Endometrium (tissue), 2 donors: ENCODE measurements around the gene LAMP2.
A peak's percentile ranks its signal among the peaks of the same experiment; 100 is the strongest.
"Not testable (repeated sequence)": the region's sequence is repeated elsewhere in the genome, so short reads cannot be mapped to it uniquely, and the experiment has no call there.

Experiments
- FAIRE-seq: peaks from 2 replicates; lab custom pipeline; 2012; peaks lifted over from hg19 to GRCh38; lab: Jason Lieb, UNC
- donor health status: control.
- donor health status: control.

LAMP2 gene

GRCh38 chrX:120468825-120469525 lies at the start of gene LAMP2:
Gene LAMP2, minus strand, starts transcription at chrX:120469296. Its CDS starts 127 bp downstream, at chrX:120469169.
- FAIRE-seq: no peak

GRCh38 chrX:120517936-120518335 lies 48.8 kb upstream of the LAMP2 start:
- FAIRE-seq: no peak

GRCh38 chrX:120514236-120514635 lies 45.1 kb upstream of the LAMP2 start:
- FAIRE-seq: no peak

- FAIRE-seq: no peak
Measured at GRCh38 chrX:120512627-120513026, 43.5 kb upstream of the LAMP2 start.

GRCh38 chrX:120512222-120512621 lies 43.1 kb upstream of the LAMP2 start:
- FAIRE-seq: no peak

- no peak for FAIRE-seq
Measured at GRCh38 chrX:120504569-120504968, 35.5 kb upstream of the LAMP2 start.

- no peak for FAIRE-seq
Measured at GRCh38 chrX:120499301-120500072, 30.4 kb upstream of the LAMP2 start.

- not testable (repeated sequence) for FAIRE-seq
Measured at GRCh38 chrX:120490119-120490518, 21.0 kb upstream of the LAMP2 start.

GRCh38 chrX:120486786-120487185 lies 17.7 kb upstream of the LAMP2 start:
- FAIRE-seq: no peak

- FAIRE-seq: peak; percentile 72
Measured at GRCh38 chrX:120485638-120486520, 16.8 kb upstream of the LAMP2 start.

GRCh38 chrX:120485315-120485637 lies 16.2 kb upstream of the LAMP2 start:
- FAIRE-seq: no peak

GRCh38 chrX:120477453-120477852 lies 8.4 kb upstream of the LAMP2 start:
- FAIRE-seq: no peak

GRCh38 chrX:120476714-120477113 lies 7.6 kb upstream of the LAMP2 start:
- no peak for FAIRE-seq

GRCh38 chrX:120475447-120475846 lies 6.4 kb upstream of the LAMP2 start:
- FAIRE-seq: peak; percentile 84

- no peak for FAIRE-seq
Measured at GRCh38 chrX:120474085-120474484, 5.0 kb upstream of the LAMP2 start.

- not testable (repeated sequence) for FAIRE-seq
Measured at GRCh38 chrX:120469657-120470056, 561 bp upstream of the LAMP2 start.

- FAIRE-seq: no peak
Measured at GRCh38 chrX:120468479-120468824, 644 bp downstream of the LAMP2 start.

- FAIRE-seq: no peak
Measured at GRCh38 chrX:120468071-120468470, 1.0 kb downstream of the LAMP2 start.

GRCh38 chrX:120464411-120464810 lies 4.7 kb downstream of the LAMP2 start:
- FAIRE-seq: no peak

GRCh38 chrX:120463241-120463640 lies 5.9 kb downstream of the LAMP2 start:
- FAIRE-seq: no peak

- no peak for FAIRE-seq
Measured at GRCh38 chrX:120462370-120462769, 6.7 kb downstream of the LAMP2 start.

- no peak for FAIRE-seq
Measured at GRCh38 chrX:120459309-120459708, 9.8 kb downstream of the LAMP2 start.

- no peak for FAIRE-seq
Measured at GRCh38 chrX:120457766-120458180, 11.3 kb downstream of the LAMP2 start.
